K562 (cell line): ENCODE measurements around the gene PRAMEF1. TPM values are rescaled to one million over a fixed set of nuclear protein-coding genes. Genes with fewer than 3 reads are reported as not detected.

ENCODE experiments used
- ADNP ChIP-seq: fragments of 200-800 bp; sonication (Bioruptor generic); IDR thresholded peaks from 2 replicates; pipeline ENCODE4 v1.6.1; 2016; ENCODE audit warnings: missing genetic modification characterization, missing compliant biosample characterization
- ATF7 ChIP-seq: fragments of 450-650 bp; IDR thresholded peaks from 2 replicates; pipeline ENCODE4 v1.7.1; 2014; ENCODE audit warnings: mild to moderate bottlenecking, moderate library complexity
- BACH1 ChIP-seq: fragments of 200-800 bp; sonication (Bioruptor generic); IDR thresholded peaks from 2 replicates; pipeline ENCODE4 v1.6.1; 2016; ENCODE audit warnings: missing genetic modification characterization, missing compliant biosample characterization
- C11orf30 ChIP-seq: fragments of 450-650 bp; IDR thresholded peaks from 2 replicates; pipeline ENCODE4 v1.6.1; 2016; ENCODE audit warnings: low read depth, mild to moderate bottlenecking
- CREB1 ChIP-seq, 2 experiments: sonication (generic) in 1 of 2; formaldehyde crosslinking in 1 of 2; IDR thresholded peaks; 2 replicates each; pipeline versions ENCODE4 v1.6.1 to v1.8.0; 2012 to 2022; ENCODE audit warnings: inconsistent platforms in 1 of 2, mild to moderate bottlenecking in 1 of 2, missing genetic modification reagents in 1 of 2, moderate library complexity in 1 of 2
- EP300 ChIP-seq: IDR thresholded peaks from 2 replicates; pipeline ENCODE4 v1.6.1; 2012; ENCODE audit warnings: low read length, improper control_type of control experiment
- GTF2A2 ChIP-seq: IDR thresholded peaks from 2 replicates; pipeline ENCODE4 v1.6.1; 2016; ENCODE audit warnings: mild to moderate bottlenecking, missing genetic modification characterization, missing compliant biosample characterization
- KHSRP ChIP-seq: fragments of 450-650 bp; IDR thresholded peaks from 2 replicates; pipeline ENCODE4 v1.6.1; 2017
- MAFG ChIP-seq: fragments of 450-650 bp; conservative IDR thresholded peaks from 2 replicates; pipeline ENCODE4 v1.6.1; 2016; ENCODE audit warnings: missing genetic modification characterization, missing compliant biosample characterization
- RFX1 ChIP-seq: fragments of 450-650 bp; IDR thresholded peaks from 2 replicates; pipeline ENCODE4 v1.6.1; 2016; ENCODE audit warnings: mild to moderate bottlenecking, moderate library complexity
- SRSF7 ChIP-seq: fragments of 200-400 bp; formaldehyde crosslinking; optimal IDR thresholded peaks from 2 replicates; pipeline ENCODE3; 2017; ENCODE audit warnings: mild to moderate bottlenecking, low read depth, low read length
- TOE1 ChIP-seq, 2 experiments: fragments of 450-650 bp in 1 of 2; sonication (generic) in 1 of 2; formaldehyde crosslinking in 1 of 2; IDR thresholded peaks; 2 replicates each; pipeline versions ENCODE4 v1.7.1 to v1.8.0; 2016 to 2022; ENCODE audit warnings: borderline replicate concordance in 2 of 2, mild to moderate bottlenecking in 2 of 2, antibody characterized with exemption in 1 of 2, inconsistent platforms in 1 of 2, low read depth in 1 of 2, missing genetic modification reagents in 1 of 2, moderate library complexity in 1 of 2
- U2AF1 ChIP-seq: fragments of 200-400 bp; formaldehyde crosslinking; optimal IDR thresholded peaks from 2 replicates; pipeline ENCODE3; 2017; ENCODE audit warnings: mild to moderate bottlenecking, low read depth, low read length, moderate library complexity
- ZBED1 ChIP-seq: IDR thresholded peaks from 2 replicates; pipeline ENCODE4 v1.6.1; 2014
- ZBTB1 ChIP-seq: sonication (generic); formaldehyde crosslinking; IDR thresholded peaks from 2 replicates; pipeline ENCODE4 v1.8.1; 2023; ENCODE audit warnings: missing genetic modification reagents, low read depth, mild to moderate bottlenecking, borderline replicate concordance
- ZNF124 ChIP-seq: sonication (generic); formaldehyde crosslinking; IDR thresholded peaks from 2 replicates; pipeline ENCODE4 v1.8.1; 2022; ENCODE audit warnings: missing genetic modification reagents
- ZNF24 ChIP-seq: fragments of 450-650 bp; IDR thresholded peaks from 2 replicates; pipeline ENCODE4 v1.6.1; 2016
- polyA plus RNA-seq, 8 experiments: library from polyadenylated mRNA; depleted of rRNA in 4 of 8; stranded (reverse) in 5 of 8; unstranded in 3 of 8; fragments of >200 nt; fragmentation: Nextera tagmentation in 2 of 8; fragmentation: Illumina TruSeq in 1 of 8; extraction: Ambion mirVana in 2 of 8; extraction: Trizol in 1 of 8; gene quantifications; 2 replicates each; pipeline versions ENCODE4 v1.2.1 to v1.2.3, GENCODE V29; 2011 to 2014; ENCODE audit warnings: inconsistent platforms in 1 of 8, missing spikeins in 1 of 8
- total RNA-seq, 7 experiments: library from RNA; depleted of rRNA in 6 of 7; stranded (reverse); fragments of >200 nt in 6 of 7; fragmentation: Illumina TruSeq in 2 of 7; extraction: Trizol in 2 of 7; gene quantifications; 2 replicates each; pipeline versions ENCODE4 v1.2.1 to v1.2.3, GENCODE V29; 2011 to 2021; ENCODE audit warnings: low replicate concordance in 1 of 7
- TF ChIP-seq, protein P1 (sequence below), 2 experiments: fragments of 450-650 bp; formaldehyde crosslinking in 1 of 2; IDR thresholded peaks; 2 replicates each; pipeline versions ENCODE4 v1.4.0 to v1.6.1; 2014 to 2020; ENCODE audit warnings: mild to moderate bottlenecking in 2 of 2, borderline replicate concordance in 1 of 2, low read depth in 1 of 2
- TF ChIP-seq, protein P2 (sequence below): fragments of 250-450 bp; sonication (Bioruptor Pico); IDR thresholded peaks from 2 replicates; pipeline ENCODE4 v1.4.0; 2020; ENCODE audit warnings: mild to moderate bottlenecking, moderate library complexity

The PRAMEF1 gene
- total and polyA plus RNA-seq, 9 of the 15 experiments (the other 6 are each of a cell fraction or from before 2014, with no cell fraction given) = not detected

DNA sequence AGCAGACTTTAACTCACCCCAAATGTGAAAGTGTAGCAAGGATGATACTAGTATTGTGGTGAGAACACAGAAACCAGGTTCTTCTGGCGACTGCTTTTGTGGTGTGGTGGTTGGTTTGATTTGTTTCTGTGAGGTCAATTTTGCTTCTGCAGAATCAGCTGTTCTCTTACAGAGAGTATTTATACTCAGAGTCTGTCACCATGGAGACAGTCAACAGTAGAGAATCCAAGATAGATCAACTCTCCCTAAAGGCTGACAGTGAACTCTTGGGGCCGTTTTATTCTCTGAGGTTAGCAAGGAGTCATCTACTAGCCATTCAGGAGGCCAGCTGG is 45.2 kb upstream of the PRAMEF1 start, which contains the start of gene CFAP107 (continued):
- TF ChIP-seq, protein P1, sequence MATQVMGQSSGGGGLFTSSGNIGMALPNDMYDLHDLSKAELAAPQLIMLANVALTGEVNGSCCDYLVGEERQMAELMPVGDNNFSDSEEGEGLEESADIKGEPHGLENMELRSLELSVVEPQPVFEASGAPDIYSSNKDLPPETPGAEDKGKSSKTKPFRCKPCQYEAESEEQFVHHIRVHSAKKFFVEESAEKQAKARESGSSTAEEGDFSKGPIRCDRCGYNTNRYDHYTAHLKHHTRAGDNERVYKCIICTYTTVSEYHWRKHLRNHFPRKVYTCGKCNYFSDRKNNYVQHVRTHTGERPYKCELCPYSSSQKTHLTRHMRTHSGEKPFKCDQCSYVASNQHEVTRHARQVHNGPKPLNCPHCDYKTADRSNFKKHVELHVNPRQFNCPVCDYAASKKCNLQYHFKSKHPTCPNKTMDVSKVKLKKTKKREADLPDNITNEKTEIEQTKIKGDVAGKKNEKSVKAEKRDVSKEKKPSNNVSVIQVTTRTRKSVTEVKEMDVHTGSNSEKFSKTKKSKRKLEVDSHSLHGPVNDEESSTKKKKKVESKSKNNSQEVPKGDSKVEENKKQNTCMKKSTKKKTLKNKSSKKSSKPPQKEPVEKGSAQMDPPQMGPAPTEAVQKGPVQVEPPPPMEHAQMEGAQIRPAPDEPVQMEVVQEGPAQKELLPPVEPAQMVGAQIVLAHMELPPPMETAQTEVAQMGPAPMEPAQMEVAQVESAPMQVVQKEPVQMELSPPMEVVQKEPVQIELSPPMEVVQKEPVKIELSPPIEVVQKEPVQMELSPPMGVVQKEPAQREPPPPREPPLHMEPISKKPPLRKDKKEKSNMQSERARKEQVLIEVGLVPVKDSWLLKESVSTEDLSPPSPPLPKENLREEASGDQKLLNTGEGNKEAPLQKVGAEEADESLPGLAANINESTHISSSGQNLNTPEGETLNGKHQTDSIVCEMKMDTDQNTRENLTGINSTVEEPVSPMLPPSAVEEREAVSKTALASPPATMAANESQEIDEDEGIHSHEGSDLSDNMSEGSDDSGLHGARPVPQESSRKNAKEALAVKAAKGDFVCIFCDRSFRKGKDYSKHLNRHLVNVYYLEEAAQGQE (IDR thresholded peaks at IDR 0.05; ENCODE audit: borderline replicate concordance) = no peak
- TF ChIP-seq, protein P1 (CRISPR knock-in tag; IDR thresholded peaks at IDR 0.05; ENCODE audit: low read depth) = no peak
- TF ChIP-seq MAFG = peak; percentile 21; the same call in 1 of the 2 replicates
- TF ChIP-seq ZNF124 = no peak
- no peak for TF ChIP-seq ZBED1
- no peak for TF ChIP-seq SRSF7
- TF ChIP-seq ADNP (tag) = peak; percentile 73
- peak; percentile 81 for TF ChIP-seq RFX1
- TF ChIP-seq EP300 = peak; percentile 67; the same call in 1 of the 2 replicates
- TF ChIP-seq C11orf30 = peak; percentile 17; the same call in 1 of the 2 replicates
- TF ChIP-seq, protein P2, sequence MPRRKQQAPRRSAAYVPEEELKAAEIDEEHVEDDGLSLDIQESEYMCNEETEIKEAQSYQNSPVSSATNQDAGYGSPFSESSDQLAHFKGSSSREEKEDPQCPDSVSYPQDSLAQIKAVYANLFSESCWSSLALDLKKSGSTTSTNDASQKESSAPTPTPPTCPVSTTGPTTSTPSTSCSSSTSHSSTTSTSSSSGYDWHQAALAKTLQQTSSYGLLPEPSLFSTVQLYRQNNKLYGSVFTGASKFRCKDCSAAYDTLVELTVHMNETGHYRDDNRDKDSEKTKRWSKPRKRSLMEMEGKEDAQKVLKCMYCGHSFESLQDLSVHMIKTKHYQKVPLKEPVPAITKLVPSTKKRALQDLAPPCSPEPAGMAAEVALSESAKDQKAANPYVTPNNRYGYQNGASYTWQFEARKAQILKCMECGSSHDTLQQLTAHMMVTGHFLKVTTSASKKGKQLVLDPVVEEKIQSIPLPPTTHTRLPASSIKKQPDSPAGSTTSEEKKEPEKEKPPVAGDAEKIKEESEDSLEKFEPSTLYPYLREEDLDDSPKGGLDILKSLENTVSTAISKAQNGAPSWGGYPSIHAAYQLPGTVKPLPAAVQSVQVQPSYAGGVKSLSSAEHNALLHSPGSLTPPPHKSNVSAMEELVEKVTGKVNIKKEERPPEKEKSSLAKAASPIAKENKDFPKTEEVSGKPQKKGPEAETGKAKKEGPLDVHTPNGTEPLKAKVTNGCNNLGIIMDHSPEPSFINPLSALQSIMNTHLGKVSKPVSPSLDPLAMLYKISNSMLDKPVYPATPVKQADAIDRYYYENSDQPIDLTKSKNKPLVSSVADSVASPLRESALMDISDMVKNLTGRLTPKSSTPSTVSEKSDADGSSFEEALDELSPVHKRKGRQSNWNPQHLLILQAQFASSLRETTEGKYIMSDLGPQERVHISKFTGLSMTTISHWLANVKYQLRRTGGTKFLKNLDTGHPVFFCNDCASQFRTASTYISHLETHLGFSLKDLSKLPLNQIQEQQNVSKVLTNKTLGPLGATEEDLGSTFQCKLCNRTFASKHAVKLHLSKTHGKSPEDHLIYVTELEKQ (CRISPR knock-in tag) = no peak
- peak; percentile 13; the same call in 1 of the 2 replicates for TF ChIP-seq TOE1 (IDR thresholded peaks at IDR 0.05; ENCODE audit: borderline replicate concordance)
- no peak for TF ChIP-seq TOE1 (CRISPR knock-in tag; IDR thresholded peaks at IDR 0.05; ENCODE audit: borderline replicate concordance, low read depth)
- no peak for TF ChIP-seq CREB1 (IDR thresholded peaks at IDR 0.05)
- TF ChIP-seq CREB1 (CRISPR knock-in tag; IDR thresholded peaks at IDR 0.05) = no peak
- TF ChIP-seq ATF7 = no peak
- TF ChIP-seq KHSRP = no peak
- TF ChIP-seq ZNF24 = no peak
- no peak for TF ChIP-seq GTF2A2 (tag)
- TF ChIP-seq BACH1 (tag) = no peak
- TF ChIP-seq U2AF1 = no peak
- peak; percentile 82; the same call in 1 of the 2 replicates for TF ChIP-seq ZBTB1 (CRISPR knock-in tag)
